ENCODE measurements around the gene PRMT7.

- TF ChIP-seq, protein P1, sequence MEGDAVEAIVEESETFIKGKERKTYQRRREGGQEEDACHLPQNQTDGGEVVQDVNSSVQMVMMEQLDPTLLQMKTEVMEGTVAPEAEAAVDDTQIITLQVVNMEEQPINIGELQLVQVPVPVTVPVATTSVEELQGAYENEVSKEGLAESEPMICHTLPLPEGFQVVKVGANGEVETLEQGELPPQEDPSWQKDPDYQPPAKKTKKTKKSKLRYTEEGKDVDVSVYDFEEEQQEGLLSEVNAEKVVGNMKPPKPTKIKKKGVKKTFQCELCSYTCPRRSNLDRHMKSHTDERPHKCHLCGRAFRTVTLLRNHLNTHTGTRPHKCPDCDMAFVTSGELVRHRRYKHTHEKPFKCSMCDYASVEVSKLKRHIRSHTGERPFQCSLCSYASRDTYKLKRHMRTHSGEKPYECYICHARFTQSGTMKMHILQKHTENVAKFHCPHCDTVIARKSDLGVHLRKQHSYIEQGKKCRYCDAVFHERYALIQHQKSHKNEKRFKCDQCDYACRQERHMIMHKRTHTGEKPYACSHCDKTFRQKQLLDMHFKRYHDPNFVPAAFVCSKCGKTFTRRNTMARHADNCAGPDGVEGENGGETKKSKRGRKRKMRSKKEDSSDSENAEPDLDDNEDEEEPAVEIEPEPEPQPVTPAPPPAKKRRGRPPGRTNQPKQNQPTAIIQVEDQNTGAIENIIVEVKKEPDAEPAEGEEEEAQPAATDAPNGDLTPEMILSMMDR (IDR thresholded peaks at IDR 0.05), result no peak
- TF ChIP-seq CREM (CRISPR knock-in tag; IDR thresholded peaks at IDR 0.05), result no peak
- TF ChIP-seq MXD4 (CRISPR knock-in tag; IDR thresholded peaks at IDR 0.05; ENCODE audit: borderline replicate concordance), result no peak
- TF ChIP-seq SMAD4 (CRISPR knock-in tag; IDR thresholded peaks at IDR 0.05), result no peak
- TF ChIP-seq ZNF281 (CRISPR knock-in tag; IDR thresholded peaks at IDR 0.05), result no peak
These were observed 12.9 kb upstream of the PRMT7 start for GRCh38 chr16:68297908-68298307.
